ENCODE measurements around the gene TXNDC5. TPM values are rescaled to one million over a fixed set of nuclear protein-coding genes. Genes with fewer than 3 reads are reported as not detected.

The TXNDC5 gene
- polyA plus RNA-seq, 3 donors: 12.6 to 33.5 (median 21.2) TPM

- no CpG with 5 or more reads among the region's 1 CpG for WGBS (ENCODE audit: insufficient coverage)
- H3K36me3 ChIP-seq (replicated peaks in 1 of 2; ENCODE audit: control insufficient read depth in 1 of 2, insufficient read depth in 2 of 2, low read length in 2 of 2): no peaks in the 10 kb centered on the region
- H3K4me2 ChIP-seq (replicated peaks; ENCODE audit: extremely low read depth, low read length, poor library complexity, severe bottlenecking): no peak overlapping the region
- no peaks in the 10 kb centered on the region for H4K20me1 ChIP-seq (ENCODE audit: insufficient read depth, low read length)
- no peak overlapping the region for H3K4me3 ChIP-seq (replicated peaks in 1 of 3; ENCODE audit: low read depth in 2 of 3, low read length in 3 of 3)
- no peak overlapping the region for H2AFZ ChIP-seq (ENCODE audit: insufficient read depth, low read depth, low read length, poor library complexity, severe bottlenecking)
- no peak overlapping the region for H3K9ac ChIP-seq (ENCODE audit: insufficient read depth, low read length, poor library complexity, severe bottlenecking)
- Mint-ChIP-seq H3K27ac (no peak overlapping the region), H3K27me3 (ENCODE audit: low read depth in 3 of 3) (peaks cover 0 to 2% (median 2%) of the 10 kb centered on the region in 3 donors), H3K36me3 (no peaks in the 10 kb centered on the region), H3K4me1 (no peaks in the 10 kb centered on the region), H3K4me3 (no peak overlapping the region), H3K9me3 (peaks cover 4 to 10% (median 7%) of the 10 kb centered on the region in 7 donors)
- TF ChIP-seq CTCF (IDR thresholded peaks at IDR 0.05): no peak
- no peaks in the 10 kb centered on the region for H3K79me2 ChIP-seq (ENCODE audit: insufficient read depth, low read length)
- DNase-seq: no peak
- no peaks in the 10 kb centered on the region for H3K4me1 ChIP-seq (ENCODE audit: control insufficient read depth in 1 of 2, insufficient read depth in 2 of 2, low read length in 2 of 2)
- intact Hi-C loops (cut with micrococcal nuclease): no loop called here
- H3K27me3 ChIP-seq (ENCODE audit: control insufficient read depth in 2 of 2, insufficient read depth in 2 of 2, low read length in 2 of 2): no peaks in the 10 kb centered on the region
- H3K9me3 ChIP-seq (replicated peaks in 1 of 2; ENCODE audit: control insufficient read depth in 1 of 2, insufficient read depth in 1 of 2, low read length in 2 of 2): peaks cover 4 to 6% of the 10 kb centered on the region in 2 donors
- H3K27ac ChIP-seq (ENCODE audit: low read depth in 1 of 2, low read length in 2 of 2): no peak overlapping the region
Measured at GRCh38 chr6:7953753-7954152, 43.2 kb upstream of the TXNDC5 start.

GRCh38 chr6:7939864-7940228 lies 29.3 kb upstream of the TXNDC5 start:
- no peaks in the 10 kb centered on the region for H3K9me3 ChIP-seq (replicated peaks in 1 of 2; ENCODE audit: control insufficient read depth in 1 of 2, insufficient read depth in 1 of 2, low read length in 2 of 2)
- H3K36me3 Mint-ChIP-seq: no peaks in the 10 kb centered on the region
- no peak for DNase-seq
- H3K4me3 ChIP-seq (replicated peaks in 1 of 3; ENCODE audit: low read depth in 2 of 3, low read length in 3 of 3): no peak overlapping the region
- peaks cover 0 to 5% (median 2%) of the 10 kb centered on the region in 7 donors for H3K9me3 Mint-ChIP-seq
- H3K4me1 Mint-ChIP-seq: peaks cover 18% of the 10 kb centered on the region
- H3K4me1 ChIP-seq (ENCODE audit: control insufficient read depth in 1 of 2, insufficient read depth in 2 of 2, low read length in 2 of 2): peaks cover 13 to 21% of the 10 kb centered on the region in 2 donors
- intact Hi-C loops (cut with micrococcal nuclease): no loop called here
- TF ChIP-seq CTCF (IDR thresholded peaks at IDR 0.05): no peak
- no peak overlapping the region for H3K4me3 Mint-ChIP-seq
- no peaks in the 10 kb centered on the region for H3K27me3 ChIP-seq (ENCODE audit: control insufficient read depth in 2 of 2, insufficient read depth in 2 of 2, low read length in 2 of 2)
- 31% methylated on average over 5 of the region's 5 CpGs for whole genome bisulfite sequencing (ENCODE audit: insufficient coverage)
- no peaks in the 10 kb centered on the region for H4K20me1 ChIP-seq (ENCODE audit: insufficient read depth, low read length)
- H3K4me2 ChIP-seq (replicated peaks; ENCODE audit: extremely low read depth, low read length, poor library complexity, severe bottlenecking): no peak overlapping the region
- H3K27ac Mint-ChIP-seq: no peak overlapping the region
- H2AFZ ChIP-seq (ENCODE audit: insufficient read depth, low read depth, low read length, poor library complexity, severe bottlenecking): no peak overlapping the region
- no peaks in the 10 kb centered on the region for H3K36me3 ChIP-seq (replicated peaks in 1 of 2; ENCODE audit: control insufficient read depth in 1 of 2, insufficient read depth in 2 of 2, low read length in 2 of 2)
- H3K27me3 Mint-ChIP-seq (ENCODE audit: low read depth in 3 of 3): peaks cover 0 to 2% (median 2%) of the 10 kb centered on the region in 3 donors
- H3K9ac ChIP-seq (ENCODE audit: insufficient read depth, low read length, poor library complexity, severe bottlenecking): no peak overlapping the region
- H3K27ac ChIP-seq (ENCODE audit: low read depth in 1 of 2, low read length in 2 of 2): no peak overlapping the region
- no peaks in the 10 kb centered on the region for H3K79me2 ChIP-seq (ENCODE audit: insufficient read depth, low read length)
